ENCODE results near the gene EMC1. TPM values are rescaled to one million over a fixed set of nuclear protein-coding genes. Genes with fewer than 3 reads are reported as not detected.

The EMC1 gene
- polyA plus RNA-seq, 3 donors = 14.7 to 27.1 (median 18.5) TPM

GRCh38 chr1:19220991-19221390, 30.3 kb downstream of the EMC1 start:
- Mint-ChIP-seq H3K27ac (peak overlapping the region in 1 of 7 donors; percentile 63), H3K9me3 (no peaks in the 10 kb centered on the region), H3K27me3 (ENCODE audit: low read depth in 3 of 3) (peaks cover 0 to 1% (median 0%) of the 10 kb centered on the region in 3 donors), H3K4me1 (peaks cover 4% of the 10 kb centered on the region), H3K36me3 (peaks cover 84 to 92% of the 10 kb centered on the region in 2 donors), H3K4me3 (no peak overlapping the region)
- peaks cover 39% of the 10 kb centered on the region for H4K20me1 ChIP-seq (ENCODE audit: insufficient read depth, low read length)
- no peak overlapping the region for H3K9ac ChIP-seq (ENCODE audit: insufficient read depth, low read length, poor library complexity, severe bottlenecking)
- DNase-seq = no peak
- no peak overlapping the region for H3K4me2 ChIP-seq (replicated peaks; ENCODE audit: extremely low read depth, low read length, poor library complexity, severe bottlenecking)
- H3K9me3 ChIP-seq (replicated peaks in 1 of 2; ENCODE audit: control insufficient read depth in 1 of 2, insufficient read depth in 1 of 2, low read length in 2 of 2) = no peaks in the 10 kb centered on the region
- no peak overlapping the region for H3K4me3 ChIP-seq (replicated peaks in 1 of 3; ENCODE audit: low read depth in 2 of 3, low read length in 3 of 3)
- H3K27ac ChIP-seq (ENCODE audit: low read depth in 1 of 2, low read length in 2 of 2) = no peak overlapping the region
- WGBS (ENCODE audit: insufficient coverage) = 67% methylated on average over 4 of the region's 7 CpGs
- H3K27me3 ChIP-seq (ENCODE audit: control insufficient read depth in 2 of 2, insufficient read depth in 2 of 2, low read length in 2 of 2) = no peaks in the 10 kb centered on the region
- peaks cover 88 to 100% of the 10 kb centered on the region in 2 donors for H3K36me3 ChIP-seq (replicated peaks in 1 of 2; ENCODE audit: control insufficient read depth in 1 of 2, insufficient read depth in 2 of 2, low read length in 2 of 2)
- peaks cover 44% of the 10 kb centered on the region for H3K79me2 ChIP-seq (ENCODE audit: insufficient read depth, low read length)
- H2AFZ ChIP-seq (ENCODE audit: insufficient read depth, low read depth, low read length, poor library complexity, severe bottlenecking) = no peak overlapping the region
- TF ChIP-seq CTCF (IDR thresholded peaks at IDR 0.05) = no peak
- intact Hi-C loops (cut with micrococcal nuclease) = no loop called here
- H3K4me1 ChIP-seq (ENCODE audit: control insufficient read depth in 1 of 2, insufficient read depth in 2 of 2, low read length in 2 of 2) = no peaks in the 10 kb centered on the region

- Histone ChIP-seq H3K27ac (ENCODE audit: low read depth in 1 of 2, low read length in 2 of 2) (no peak overlapping the region), H2AFZ (ENCODE audit: insufficient read depth, low read depth, low read length, poor library complexity, severe bottlenecking) (no peak overlapping the region), H3K4me1 (ENCODE audit: control insufficient read depth in 1 of 2, insufficient read depth in 2 of 2, low read length in 2 of 2) (no peaks in the 10 kb centered on the region), H3K9me3 (replicated peaks in 1 of 2; ENCODE audit: control insufficient read depth in 1 of 2, insufficient read depth in 1 of 2, low read length in 2 of 2) (no peaks in the 10 kb centered on the region), H3K27me3 (ENCODE audit: control insufficient read depth in 2 of 2, insufficient read depth in 2 of 2, low read length in 2 of 2) (no peaks in the 10 kb centered on the region), H4K20me1 (ENCODE audit: insufficient read depth, low read length) (peaks cover 39% of the 10 kb centered on the region), H3K4me2 (replicated peaks; ENCODE audit: extremely low read depth, low read length, poor library complexity, severe bottlenecking) (no peak overlapping the region), H3K79me2 (ENCODE audit: insufficient read depth, low read length) (peaks cover 51% of the 10 kb centered on the region), H3K9ac (ENCODE audit: insufficient read depth, low read length, poor library complexity, severe bottlenecking) (no peak overlapping the region), H3K36me3 (replicated peaks in 1 of 2; ENCODE audit: control insufficient read depth in 1 of 2, insufficient read depth in 2 of 2, low read length in 2 of 2) (peaks cover 81 to 100% of the 10 kb centered on the region in 2 donors), H3K4me3 (replicated peaks in 1 of 3; ENCODE audit: low read depth in 2 of 3, low read length in 3 of 3) (no peak overlapping the region)
- Mint-ChIP-seq H3K36me3 (peaks cover 78 to 90% of the 10 kb centered on the region in 2 donors), H3K4me3 (no peak overlapping the region), H3K9me3 (no peaks in the 10 kb centered on the region), H3K27me3 (ENCODE audit: low read depth in 3 of 3) (peaks cover 0 to 1% (median 0%) of the 10 kb centered on the region in 3 donors), H3K4me1 (peaks cover 4% of the 10 kb centered on the region), H3K27ac (peak overlapping the region in 6 of 7 donors; percentile 7 to 69 (median 38))
- 93% methylated on average over 6 of the region's 8 CpGs for WGBS (ENCODE audit: insufficient coverage)
- no peak for TF ChIP-seq CTCF (IDR thresholded peaks at IDR 0.05)
- DNase-seq = no peak
- intact Hi-C loops (cut with micrococcal nuclease) = no loop called here
Measured at GRCh38 chr1:19220080-19220846, 31.1 kb downstream of the EMC1 start.

Measured in CD14-positive monocyte (primary cell).